GM23338 (cell line): ENCODE data around the gene SPC24. TPM values are rescaled to one million over a fixed set of nuclear protein-coding genes. Genes with fewer than 3 reads are reported as not detected.

Source experiments
- ATAC-seq: fragments of 200-7000 bp; cut with Tn5 transposase; 3 replicates; pipeline ENCODE4 v1.9.1; 2020
- DNase-seq: peaks from one replicate; pipeline ENCODE4 v3.0.0-alpha.2; 2015; ENCODE audit warnings: low spot score
- H2AFZ ChIP-seq: fragments of 200-600 bp; sonication (generic); 2 replicates; pipeline ENCODE4 v1.8.0; 2016; ENCODE audit warnings: antibody characterized with exemption, mild to moderate bottlenecking, moderate library complexity
- H3F3A ChIP-seq: fragments of 200-600 bp; sonication (generic); replicated peaks from 2 replicates; pipeline ENCODE4 v1.8.0; 2017; ENCODE audit warnings: antibody characterized with exemption, mixed run types, low read depth
- H3K27ac ChIP-seq: fragments of 200-600 bp; sonication (generic); 2 replicates; pipeline ENCODE4 v1.6.1; 2016; ENCODE audit warnings: low read depth
- H3K27me3 ChIP-seq: fragments of 200-600 bp; sonication (generic); 2 replicates; pipeline ENCODE4 v1.8.0; 2016; ENCODE audit warnings: mild to moderate bottlenecking, mixed run types, moderate library complexity; ENCODE audit not compliant: insufficient read depth
- H3K36me3 ChIP-seq: fragments of 200-600 bp; sonication (generic); 2 replicates; pipeline ENCODE4 v1.8.0; 2016; ENCODE audit warnings: mild to moderate bottlenecking; ENCODE audit not compliant: insufficient read depth
- H3K4me1 ChIP-seq: fragments of 200-600 bp; sonication (generic); 2 replicates; pipeline ENCODE4 v1.8.0; 2016; ENCODE audit warnings: mild to moderate bottlenecking, moderate library complexity; ENCODE audit not compliant: insufficient read depth
- H3K4me2 ChIP-seq: fragments of 200-600 bp; sonication (generic); 2 replicates; pipeline ENCODE4 v1.7.1; 2017; ENCODE audit warnings: mixed run types
- H3K4me3 ChIP-seq: fragments of 200-600 bp; sonication (generic); 2 replicates; pipeline ENCODE4 v1.6.1; 2016; ENCODE audit warnings: mixed run types
- H3K79me2 ChIP-seq: fragments of 200-600 bp; sonication (generic); replicated peaks from 2 replicates; pipeline ENCODE4 v1.8.0; 2017; ENCODE audit warnings: mild to moderate bottlenecking; ENCODE audit not compliant: insufficient read depth
- H3K9me2 ChIP-seq: fragments of 200-600 bp; sonication (generic); 2 replicates; pipeline ENCODE4 v1.8.0; 2017; ENCODE audit not compliant: insufficient read depth
- H4K20me1 ChIP-seq: fragments of 200-600 bp; sonication (generic); replicated peaks from 2 replicates; pipeline ENCODE4 v1.8.0; 2017; ENCODE audit warnings: mild to moderate bottlenecking; ENCODE audit not compliant: insufficient read depth
- H3K27ac Mint-ChIP-seq: 2 replicates; pipeline ENCODE4 v1.8.0; 2020; ENCODE audit warnings: inconsistent platforms, mild to moderate bottlenecking, moderate library complexity, mixed read lengths
- H3K27me3 Mint-ChIP-seq: 3 replicates; pipeline ENCODE4 v1.8.0; 2022; ENCODE audit warnings: low read depth, mild to moderate bottlenecking, moderate library complexity, mixed read lengths, inconsistent platforms; ENCODE audit not compliant: insufficient read depth, poor library complexity
- H3K36me3 Mint-ChIP-seq: 3 replicates; pipeline ENCODE4 v1.8.0; 2021; ENCODE audit warnings: low read depth, mild to moderate bottlenecking, inconsistent platforms, moderate library complexity, mixed read lengths
- H3K4me1 Mint-ChIP-seq: 3 replicates; pipeline ENCODE4 v1.8.0; 2020; ENCODE audit warnings: mild to moderate bottlenecking, inconsistent platforms, mixed read lengths
- H3K4me3 Mint-ChIP-seq: 3 replicates; pipeline ENCODE4 v1.8.0; 2021; ENCODE audit warnings: moderate library complexity, mild to moderate bottlenecking, inconsistent platforms, mixed read lengths
- H3K9me3 Mint-ChIP-seq: 3 replicates; pipeline ENCODE4 v1.8.0; 2020; ENCODE audit warnings: moderate library complexity, mild to moderate bottlenecking, inconsistent platforms, mixed read lengths
- CREB1 ChIP-seq: fragments of 250-450 bp; sonication (Bioruptor Pico); IDR thresholded peaks from 2 replicates; pipeline ENCODE4 v1.5.0; 2020; ENCODE audit warnings: low read depth, mild to moderate bottlenecking, moderate library complexity
- CTCF ChIP-seq, 2 experiments: fragments of 200-600 bp in 1 of 2; sonication (generic) in 1 of 2; conservative IDR thresholded peaks; 2 replicates each; pipeline versions ENCODE4 v1.5.1 to v1.6.1; 2016 to 2017; ENCODE audit warnings: antibody characterized with exemption in 2 of 2, low read depth in 2 of 2, mild to moderate bottlenecking in 2 of 2, moderate library complexity in 1 of 2
- EZH2 ChIP-seq: fragments of 200-600 bp; sonication (generic); IDR thresholded peaks from one replicate; pipeline ENCODE4 v1.8.0; 2017; ENCODE audit warnings: antibody characterized with exemption, mild to moderate bottlenecking, low read depth; ENCODE audit not compliant: unreplicated experiment
- EZH2phosphoT487 ChIP-seq: fragments of 200-600 bp; sonication (generic); IDR thresholded peaks from one replicate; pipeline ENCODE4 v1.8.1; 2018; ENCODE audit warnings: antibody characterized with exemption; ENCODE audit not compliant: unreplicated experiment
- JUNB ChIP-seq: IDR thresholded peaks from one replicate; pipeline ENCODE4 v1.6.1; 2016; ENCODE audit warnings: antibody characterized with exemption; ENCODE audit not compliant: unreplicated experiment
- NANOG ChIP-seq: IDR thresholded peaks from 2 replicates; pipeline ENCODE4 v1.6.1; 2016; ENCODE audit warnings: antibody characterized with exemption, borderline replicate concordance
- POLR2AphosphoS5 ChIP-seq: IDR thresholded peaks from 2 replicates; pipeline ENCODE4 v1.6.1; 2016; ENCODE audit warnings: antibody characterized with exemption, low read depth
- STAT1 ChIP-seq: IDR thresholded peaks from one replicate; pipeline ENCODE4 v1.6.1; 2016; ENCODE audit warnings: antibody characterized with exemption; ENCODE audit not compliant: unreplicated experiment
- ZNF114 ChIP-seq: fragments of 250-450 bp; sonication (Bioruptor Pico); IDR thresholded peaks from 2 replicates; pipeline ENCODE4 v1.5.0; 2020; ENCODE audit warnings: mild to moderate bottlenecking, moderate library complexity
- ZNF331 ChIP-seq: fragments of 250-450 bp; sonication (Bioruptor Pico); IDR thresholded peaks from 2 replicates; pipeline ENCODE4 v1.5.0; 2020; ENCODE audit warnings: low read depth, mild to moderate bottlenecking, moderate library complexity
- ZNF462 ChIP-seq: fragments of 250-450 bp; sonication (Bioruptor Pico); IDR thresholded peaks from 2 replicates; pipeline ENCODE4 v1.5.0; 2020; ENCODE audit warnings: mild to moderate bottlenecking, moderate library complexity
- polyA plus RNA-seq: library from polyadenylated mRNA; unstranded; fragments of >200 nt; fragmentation: Nextera tagmentation; extraction: Ambion mirVana; gene quantifications from 2 replicates; pipeline ENCODE4 v1.2.1, GENCODE V29; 2016
- total RNA-seq: library from RNA; depleted of rRNA; stranded (reverse); fragments of >200 nt; shearing (Covaris generic); gene quantifications from 2 replicates; pipeline ENCODE4 v1.2.3, GENCODE V29; 2014
- TF ChIP-seq, protein P1 (sequence below): IDR thresholded peaks from 2 replicates; pipeline ENCODE4 v1.6.1; 2016; ENCODE audit warnings: antibody characterized with exemption
- TF ChIP-seq, protein P2 (sequence below): IDR thresholded peaks from one replicate; pipeline ENCODE4 v1.6.1; 2018; ENCODE audit warnings: antibody characterized with exemption; ENCODE audit not compliant: unreplicated experiment

Gene SPC24
- total and polyA plus RNA-seq, 2 experiments from 2014 or later, result 38.7 to 40.6 TPM

GRCh38 chr19:11165486-11166030 is 10.0 kb upstream of the SPC24 start:
- Histone ChIP-seq H3F3A (peaks cover 9% of the 10 kb centered on the region; the same call in 1 of the 2 replicates), H3K27ac (peak overlapping the region; percentile 73; the same call in 1 of the 2 replicates), H3K4me1 (no peaks in the 10 kb centered on the region), H2AFZ (no peak overlapping the region), H3K4me2 (no peak overlapping the region), H3K79me2 (no peaks in the 10 kb centered on the region), H3K27me3 (no peaks in the 10 kb centered on the region), H3K36me3 (0 out of 2 replicates have a peak, but pooled peaks cover 8% of the 10 kb centered on the region), H3K9me2 (no peaks in the 10 kb centered on the region), H3K4me3 (no peak overlapping the region), H4K20me1 (no peaks in the 10 kb centered on the region)
- Mint-ChIP-seq H3K9me3 (no peaks in the 10 kb centered on the region), H3K4me1 (no peaks in the 10 kb centered on the region), H3K36me3 (peaks cover 28% of the 10 kb centered on the region), H3K4me3 (no peak overlapping the region), H3K27me3 (peaks cover 2% of the 10 kb centered on the region), H3K27ac (no peak overlapping the region)
- TF ChIP-seq JUNB (no peak), CREB1 (CRISPR knock-in tag) (no peak), STAT1 (no peak), EZH2phosphoT487 (no peak), ZNF331 (no peak), ZNF462 (CRISPR knock-in tag) (no peak), CTCF (conservative IDR thresholded peaks at IDR 0.05; ENCODE audit: low read depth in 2 of 2) (no peak), ZNF114 (CRISPR knock-in tag) (no peak), NANOG (no peak), POLR2AphosphoS5 (no peak), EZH2 (no peak)
- TF ChIP-seq, protein P1, sequence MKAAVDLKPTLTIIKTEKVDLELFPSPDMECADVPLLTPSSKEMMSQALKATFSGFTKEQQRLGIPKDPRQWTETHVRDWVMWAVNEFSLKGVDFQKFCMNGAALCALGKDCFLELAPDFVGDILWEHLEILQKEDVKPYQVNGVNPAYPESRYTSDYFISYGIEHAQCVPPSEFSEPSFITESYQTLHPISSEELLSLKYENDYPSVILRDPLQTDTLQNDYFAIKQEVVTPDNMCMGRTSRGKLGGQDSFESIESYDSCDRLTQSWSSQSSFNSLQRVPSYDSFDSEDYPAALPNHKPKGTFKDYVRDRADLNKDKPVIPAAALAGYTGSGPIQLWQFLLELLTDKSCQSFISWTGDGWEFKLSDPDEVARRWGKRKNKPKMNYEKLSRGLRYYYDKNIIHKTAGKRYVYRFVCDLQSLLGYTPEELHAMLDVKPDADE, result no peak
- TF ChIP-seq, protein P2, sequence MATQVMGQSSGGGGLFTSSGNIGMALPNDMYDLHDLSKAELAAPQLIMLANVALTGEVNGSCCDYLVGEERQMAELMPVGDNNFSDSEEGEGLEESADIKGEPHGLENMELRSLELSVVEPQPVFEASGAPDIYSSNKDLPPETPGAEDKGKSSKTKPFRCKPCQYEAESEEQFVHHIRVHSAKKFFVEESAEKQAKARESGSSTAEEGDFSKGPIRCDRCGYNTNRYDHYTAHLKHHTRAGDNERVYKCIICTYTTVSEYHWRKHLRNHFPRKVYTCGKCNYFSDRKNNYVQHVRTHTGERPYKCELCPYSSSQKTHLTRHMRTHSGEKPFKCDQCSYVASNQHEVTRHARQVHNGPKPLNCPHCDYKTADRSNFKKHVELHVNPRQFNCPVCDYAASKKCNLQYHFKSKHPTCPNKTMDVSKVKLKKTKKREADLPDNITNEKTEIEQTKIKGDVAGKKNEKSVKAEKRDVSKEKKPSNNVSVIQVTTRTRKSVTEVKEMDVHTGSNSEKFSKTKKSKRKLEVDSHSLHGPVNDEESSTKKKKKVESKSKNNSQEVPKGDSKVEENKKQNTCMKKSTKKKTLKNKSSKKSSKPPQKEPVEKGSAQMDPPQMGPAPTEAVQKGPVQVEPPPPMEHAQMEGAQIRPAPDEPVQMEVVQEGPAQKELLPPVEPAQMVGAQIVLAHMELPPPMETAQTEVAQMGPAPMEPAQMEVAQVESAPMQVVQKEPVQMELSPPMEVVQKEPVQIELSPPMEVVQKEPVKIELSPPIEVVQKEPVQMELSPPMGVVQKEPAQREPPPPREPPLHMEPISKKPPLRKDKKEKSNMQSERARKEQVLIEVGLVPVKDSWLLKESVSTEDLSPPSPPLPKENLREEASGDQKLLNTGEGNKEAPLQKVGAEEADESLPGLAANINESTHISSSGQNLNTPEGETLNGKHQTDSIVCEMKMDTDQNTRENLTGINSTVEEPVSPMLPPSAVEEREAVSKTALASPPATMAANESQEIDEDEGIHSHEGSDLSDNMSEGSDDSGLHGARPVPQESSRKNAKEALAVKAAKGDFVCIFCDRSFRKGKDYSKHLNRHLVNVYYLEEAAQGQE, result no peak
- ATAC-seq (no peak), DNase-seq (no peak)
